AML-193 (cell line): Measurements from ENCODE around the gene CPD.
"Not testable (repeated sequence)": the region's sequence is repeated elsewhere in the genome, so short reads cannot be mapped to it uniquely, and the experiment has no call there.

Experiments used
- DNase-seq, 2 experiments: peaks; one replicate each; lab custom pipeline; 2025; lab: John Stamatoyannopoulos, UW

CPD gene

GRCh38 chr17:30388321-30389179 is 9.8 kb downstream of the CPD start:
- DNase-seq = no peak

- DNase-seq = peak in 1 of 2 experiments; percentile 14
Observed at GRCh38 chr17:30389756-30390300, 11.1 kb downstream of the CPD start.

- no peak for DNase-seq
Observed at GRCh38 chr17:30391534-30391933, 12.8 kb downstream of the CPD start.

- DNase-seq = no peak
Observed at GRCh38 chr17:30393491-30393890, 14.8 kb downstream of the CPD start.

GRCh38 chr17:30393911-30394867 is 15.5 kb downstream of the CPD start:
- no peak for DNase-seq

- no peak for DNase-seq
Observed at GRCh38 chr17:30395398-30396022, 16.8 kb downstream of the CPD start.

GRCh38 chr17:30396129-30396528 is 17.4 kb downstream of the CPD start:
- no peak for DNase-seq

- DNase-seq = no peak
Observed at GRCh38 chr17:30396612-30397011, 17.9 kb downstream of the CPD start.

GRCh38 chr17:30398328-30399041 is 19.8 kb downstream of the CPD start:
- DNase-seq = no peak

- no peak for DNase-seq
Observed at GRCh38 chr17:30401097-30401496, 22.4 kb downstream of the CPD start.

GRCh38 chr17:30405161-30405560 is 26.4 kb downstream of the CPD start:
- DNase-seq = no peak

- not testable (repeated sequence) for DNase-seq
Observed at GRCh38 chr17:30410627-30411026, 31.9 kb downstream of the CPD start.

GRCh38 chr17:30412008-30412496 is 33.3 kb downstream of the CPD start:
- not testable (repeated sequence) for DNase-seq

- no peak for DNase-seq
Observed at GRCh38 chr17:30413109-30413508, 34.4 kb downstream of the CPD start.

GRCh38 chr17:30414486-30414885 is 35.8 kb downstream of the CPD start:
- DNase-seq = no peak

- DNase-seq = no peak
Observed at GRCh38 chr17:30415491-30415890, 36.8 kb downstream of the CPD start.

- peak; percentile 18 to 30 for DNase-seq
Observed at GRCh38 chr17:30418070-30418469, 39.3 kb downstream of the CPD start.

GRCh38 chr17:30421592-30421991 is 42.9 kb downstream of the CPD start:
- DNase-seq = no peak

GRCh38 chr17:30422171-30422570 is 43.4 kb downstream of the CPD start:
- DNase-seq = peak; percentile 69 to 82

- DNase-seq = no peak
Observed at GRCh38 chr17:30424471-30424870, 45.7 kb downstream of the CPD start.

GRCh38 chr17:30426292-30426691 is 47.6 kb downstream of the CPD start:
- no peak for DNase-seq
